NCI-H2029 (cell line): ENCODE data around the gene GET3.
"Not testable (repeated sequence)": the region's sequence is repeated elsewhere in the genome, so short reads cannot be mapped to it uniquely, and the experiment has no call there.

Experiments
- DNase-seq: peaks from one replicate; lab custom pipeline; 2025; lab: John Stamatoyannopoulos, UW

The GET3 gene

DNA sequence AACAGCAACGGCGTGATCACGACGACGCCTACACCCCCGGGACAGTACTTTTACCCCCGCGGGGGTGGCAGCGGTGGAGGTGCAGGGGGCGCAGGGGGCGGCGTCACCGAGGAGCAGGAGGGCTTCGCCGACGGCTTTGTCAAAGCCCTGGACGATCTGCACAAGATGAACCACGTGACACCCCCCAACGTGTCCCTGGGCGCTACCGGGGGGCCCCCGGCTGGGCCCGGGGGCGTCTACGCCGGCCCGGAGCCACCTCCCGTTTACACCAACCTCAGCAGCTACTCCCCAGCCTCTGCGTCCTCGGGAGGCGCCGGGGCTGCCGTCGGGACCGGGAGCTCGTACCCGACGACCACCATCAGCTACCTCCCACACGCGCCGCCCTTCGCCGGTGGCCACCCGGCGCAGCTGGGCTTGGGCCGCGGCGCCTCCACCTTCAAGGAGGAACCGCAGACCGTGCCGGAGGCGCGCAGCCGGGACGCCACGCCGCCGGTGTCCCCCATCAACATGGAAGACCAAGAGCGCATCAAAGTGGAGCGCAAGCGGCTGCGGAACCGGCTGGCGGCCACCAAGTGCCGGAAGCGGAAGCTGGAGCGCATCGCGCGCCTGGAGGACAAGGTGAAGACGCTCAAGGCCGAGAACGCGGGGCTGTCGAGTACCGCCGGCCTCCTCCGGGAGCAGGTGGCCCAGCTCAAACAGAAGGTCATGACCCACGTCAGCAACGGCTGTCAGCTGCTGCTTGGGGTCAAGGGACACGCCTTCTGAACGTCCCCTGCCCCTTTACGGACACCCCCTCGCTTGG lies 55.0 kb downstream of the GET3 start:
- DNase-seq, result peak; percentile 83

DNA sequence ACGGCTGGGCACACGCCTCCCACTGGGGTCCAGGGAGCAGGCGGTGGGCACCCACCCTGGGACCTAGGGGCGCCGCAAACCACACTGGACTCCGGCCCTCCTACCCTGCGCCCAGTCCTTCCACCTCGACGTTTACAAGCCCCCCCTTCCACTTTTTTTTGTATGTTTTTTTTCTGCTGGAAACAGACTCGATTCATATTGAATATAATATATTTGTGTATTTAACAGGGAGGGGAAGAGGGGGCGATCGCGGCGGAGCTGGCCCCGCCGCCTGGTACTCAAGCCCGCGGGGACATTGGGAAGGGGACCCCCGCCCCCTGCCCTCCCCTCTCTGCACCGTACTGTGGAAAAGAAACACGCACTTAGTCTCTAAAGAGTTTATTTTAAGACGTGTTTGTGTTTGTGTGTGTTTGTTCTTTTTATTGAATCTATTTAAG lies 55.6 kb downstream of the GET3 start:
- DNase-seq, result no peak

DNA sequence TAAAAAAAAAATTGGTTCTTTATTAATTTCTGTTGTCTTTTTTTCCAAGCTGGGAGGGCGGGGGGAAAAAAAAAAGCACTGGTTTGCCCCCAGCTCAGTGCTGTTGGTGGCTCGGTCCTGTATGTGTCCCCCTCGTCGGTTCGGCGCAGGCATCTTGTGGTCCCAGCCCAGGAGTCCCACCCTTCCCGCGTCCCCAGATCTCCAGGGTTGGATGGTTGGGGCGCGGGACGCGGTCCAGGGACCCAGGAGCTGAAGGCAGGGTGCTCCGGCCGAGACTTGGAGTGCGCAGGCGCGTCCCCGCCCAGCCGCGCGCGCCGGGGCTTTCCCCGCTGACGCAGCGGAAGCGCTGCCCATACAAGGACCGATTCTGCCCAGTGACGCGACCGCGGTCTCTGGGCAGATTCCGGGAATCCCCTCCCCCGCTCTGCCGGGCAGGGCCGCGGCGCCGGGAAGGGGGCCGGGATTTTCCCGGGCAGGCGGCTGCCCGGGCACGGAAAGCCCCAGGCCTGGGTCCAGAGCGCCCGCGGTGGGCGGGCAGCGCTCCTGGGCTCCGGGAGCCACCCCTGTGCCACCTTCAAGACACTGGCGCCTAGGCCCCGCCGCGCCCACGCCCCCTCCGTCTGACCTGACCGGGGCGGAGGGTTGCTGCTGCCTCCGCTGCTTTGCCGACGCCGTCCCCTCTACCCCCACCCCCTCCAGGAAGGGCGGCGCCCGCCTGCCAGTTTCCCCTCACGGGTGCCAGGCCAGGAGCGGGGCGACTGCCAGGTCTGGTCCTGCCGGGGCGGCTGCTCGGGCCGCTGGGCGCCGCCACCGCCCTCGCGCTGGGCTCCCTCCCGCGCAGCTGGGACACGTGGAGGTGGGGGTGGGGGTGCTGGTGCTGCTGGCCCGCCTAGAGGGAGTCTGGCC lies 56.2 kb downstream of the GET3 start:
- peak; percentile 87 for DNase-seq

DNA sequence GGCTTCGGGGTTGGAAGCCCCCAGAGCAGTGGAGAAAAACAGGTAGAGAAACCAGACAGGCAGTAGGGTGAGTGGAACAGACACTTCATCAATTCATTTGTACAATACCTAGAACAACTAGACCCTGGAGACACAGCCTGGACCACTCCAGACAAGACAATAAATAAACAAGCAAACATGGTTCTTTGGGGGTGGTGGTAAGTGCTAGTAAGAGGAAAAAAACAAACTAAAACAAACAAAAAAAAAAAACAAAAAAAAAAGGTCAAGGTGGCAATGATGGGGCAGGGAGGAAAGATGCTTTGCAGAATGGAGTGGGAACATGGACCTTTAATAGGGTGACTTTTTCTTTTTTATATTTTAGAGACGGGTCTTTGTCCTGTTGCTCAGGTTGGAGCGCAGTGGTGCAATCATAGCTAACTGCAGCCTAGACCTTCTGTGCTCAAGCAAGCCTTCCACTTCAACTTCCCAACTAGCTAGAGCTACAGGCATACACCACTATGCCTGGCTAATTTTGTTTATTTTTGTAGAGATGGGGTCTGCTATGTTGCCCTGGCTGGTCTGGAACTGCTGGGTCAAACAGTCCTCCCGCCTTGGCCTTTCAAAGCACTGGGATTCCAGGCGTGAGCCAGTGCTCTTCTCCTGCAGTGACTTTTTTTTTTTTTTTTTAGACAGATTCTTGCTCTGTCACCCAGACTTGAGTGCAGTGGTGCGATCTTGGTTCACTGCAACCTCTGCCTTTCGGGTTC lies 57.1 kb downstream of the GET3 start:
- DNase-seq, result no peak

DNA sequence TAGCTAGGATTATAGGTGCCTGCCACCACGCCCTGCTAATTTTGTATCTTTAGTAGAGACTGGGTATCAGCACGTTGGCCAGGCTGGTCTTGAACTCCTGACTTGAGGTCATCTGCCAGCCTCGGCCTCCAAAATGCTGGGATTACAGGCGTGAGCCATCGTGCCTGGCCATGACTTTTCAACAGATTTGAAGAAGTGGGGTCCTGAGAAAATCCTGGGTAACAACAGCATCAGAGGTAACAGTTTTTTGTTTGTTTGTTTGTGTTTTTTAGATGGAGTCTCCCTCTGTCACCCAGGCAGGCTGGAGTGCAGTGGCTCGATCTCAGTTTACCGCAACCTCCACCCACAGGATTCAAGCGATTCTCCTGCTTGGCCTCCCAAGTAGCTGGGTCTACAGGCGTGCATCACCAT lies 57.7 kb downstream of the GET3 start:
- no peak for DNase-seq

DNA sequence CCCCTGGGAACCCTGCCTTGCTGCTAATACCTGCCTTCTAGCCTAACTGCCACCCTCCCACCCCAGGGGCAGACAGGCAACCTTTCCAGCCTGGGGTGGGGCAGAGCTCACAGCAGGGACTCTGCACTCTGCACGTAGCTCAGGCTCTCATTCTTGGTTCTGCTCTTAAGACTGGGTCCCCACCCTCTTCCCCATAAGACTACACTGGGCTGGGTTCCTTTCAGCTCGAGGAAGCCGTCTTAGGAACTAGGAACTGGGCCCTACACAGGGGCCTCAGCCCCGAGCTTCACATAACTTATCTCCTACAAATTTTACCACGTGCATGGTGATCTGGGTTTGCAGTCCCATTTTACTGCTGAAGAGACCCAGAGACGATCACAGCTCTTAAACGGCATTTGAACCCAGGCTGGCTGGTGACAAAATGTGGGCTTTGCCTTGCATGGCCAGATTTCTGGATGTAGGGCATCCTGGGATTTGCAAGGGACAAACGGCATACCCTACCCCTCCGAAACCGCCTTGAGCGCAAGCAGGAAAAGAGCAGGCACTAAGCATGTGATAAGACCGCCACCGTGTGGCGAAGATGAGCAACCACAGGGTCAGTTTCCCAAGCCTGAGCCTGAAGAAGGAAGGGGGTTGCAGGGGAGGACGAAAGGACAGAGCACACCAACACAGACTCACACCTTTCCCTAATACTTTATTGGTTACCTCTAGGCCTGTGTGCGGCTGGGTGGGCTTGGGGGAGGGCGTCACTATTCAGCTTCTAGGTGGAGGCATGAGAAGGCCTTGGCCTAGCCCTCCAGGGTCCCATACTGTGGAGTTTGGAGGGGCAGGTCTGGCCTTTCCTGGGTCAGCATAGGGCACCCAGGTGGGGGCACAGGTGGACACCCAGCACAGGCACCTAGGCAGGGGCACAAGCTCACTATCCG lies 59.1 kb downstream of the GET3 start:
- DNase-seq, result peak; percentile 70

DNA sequence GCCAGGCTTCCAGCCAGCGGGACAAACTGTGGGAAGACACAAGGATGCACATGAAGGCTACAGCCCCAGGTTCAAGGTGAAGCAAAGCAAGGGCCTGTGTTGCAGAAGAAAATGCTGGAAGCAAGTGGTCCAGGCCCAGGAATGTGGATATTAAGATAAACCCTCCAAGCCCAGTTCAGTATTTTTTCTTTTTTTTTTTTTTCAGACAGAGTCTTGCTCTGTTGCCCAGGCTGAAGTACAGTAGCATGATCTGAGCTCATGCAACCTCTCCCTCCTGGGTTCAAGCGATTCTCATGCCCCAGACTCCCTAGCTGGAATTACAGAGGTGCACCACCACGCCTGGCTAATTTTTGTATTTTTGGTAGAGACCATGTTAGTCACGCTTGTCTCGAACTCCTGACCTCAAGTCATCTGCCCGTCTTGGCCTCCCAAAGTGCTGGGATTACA lies 59.9 kb downstream of the GET3 start:
- DNase-seq, result no peak

DNA sequence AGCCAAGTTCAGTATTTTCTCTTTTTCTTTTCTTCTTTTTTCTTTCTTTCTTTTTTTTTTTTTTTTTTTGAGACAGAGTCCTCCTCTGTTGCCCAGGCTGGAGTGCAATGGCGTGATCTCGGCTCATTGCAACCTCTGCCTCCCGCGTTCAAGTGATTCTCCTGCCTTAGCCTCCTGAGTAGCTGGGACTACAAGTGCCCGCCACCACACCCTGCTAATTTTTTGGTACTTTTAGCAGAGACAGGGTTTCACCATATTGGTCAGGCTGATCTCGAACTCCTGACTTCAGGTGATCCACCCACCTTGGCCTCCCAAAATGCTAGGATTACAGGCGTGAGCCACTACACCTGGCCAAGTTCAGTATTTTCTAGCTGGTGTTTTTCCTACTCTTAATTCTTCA lies 60.3 kb downstream of the GET3 start:
- DNase-seq, result not testable (repeated sequence)
